Fibroblast of lung (primary cell): Measurements from ENCODE around the gene ARRDC2. TPM values are rescaled to one million over a fixed set of nuclear protein-coding genes. Genes with fewer than 3 reads are reported as not detected.

Source experiments
- DNase-seq, 2 donors: peaks; one replicate each; pipeline versions ENCODE4 v3.0.0 to v3.0.0-alpha.2; 2010; ENCODE audit warnings: low read depth in 2 of 2
- H2AFZ ChIP-seq: 2 replicates; pipeline ENCODE4 v1.5.1; 2012; ENCODE audit warnings: low read length, control low read depth, inconsistent platforms
- H3K27ac ChIP-seq: 2 replicates; pipeline ENCODE4 v1.5.1; 2011; ENCODE audit warnings: low read length, control low read depth; ENCODE audit not compliant: insufficient read depth
- H3K27me3 ChIP-seq: 2 replicates; pipeline ENCODE4 v1.5.1; 2011; ENCODE audit warnings: mild to moderate bottlenecking, low read length; ENCODE audit not compliant: control insufficient read depth, insufficient read depth
- H3K36me3 ChIP-seq: 2 replicates; pipeline ENCODE4 v1.5.1; 2011; ENCODE audit warnings: low read length; ENCODE audit not compliant: control insufficient read depth, insufficient read depth
- H3K4me1 ChIP-seq: 2 replicates; pipeline ENCODE4 v1.5.1; 2011; ENCODE audit warnings: low read length; ENCODE audit not compliant: control insufficient read depth, insufficient read depth; ENCODE audit errors: extremely low read depth
- H3K4me2 ChIP-seq: 2 replicates; pipeline ENCODE4 v1.5.1; 2011; ENCODE audit warnings: low read length, control low read depth; ENCODE audit not compliant: insufficient read depth; ENCODE audit errors: extremely low read depth
- H3K4me3 ChIP-seq, 4 experiments: fragments of 200-600 bp in 1 of 4; sonication (generic) in 1 of 4; replicated peaks in 1 of 4; 2 replicates each; pipeline ENCODE4 v1.5.1; 2011 to 2016; ENCODE audit warnings: low read length in 4 of 4, low read depth in 3 of 4, mild to moderate bottlenecking in 3 of 4, control low read depth in 2 of 4, inconsistent platforms in 1 of 4, mixed read lengths in 1 of 4; ENCODE audit not compliant: insufficient read depth in 1 of 4; ENCODE audit errors: control extremely low read depth in 1 of 4
- H3K79me2 ChIP-seq: 2 replicates; pipeline ENCODE4 v1.5.1; 2012; ENCODE audit warnings: mild to moderate bottlenecking, low read length, inconsistent platforms; ENCODE audit not compliant: control insufficient read depth, insufficient read depth
- H3K9ac ChIP-seq: 2 replicates; pipeline ENCODE4 v1.5.1; 2011; ENCODE audit warnings: mild to moderate bottlenecking, low read length, control low read depth; ENCODE audit not compliant: insufficient read depth
- H3K9me3 ChIP-seq: 2 replicates; pipeline ENCODE4 v1.5.1; 2012; ENCODE audit warnings: low read depth, low read length; ENCODE audit not compliant: control insufficient read depth, insufficient read depth
- H4K20me1 ChIP-seq: 2 replicates; pipeline ENCODE4 v1.5.1; 2011; ENCODE audit warnings: low read length; ENCODE audit not compliant: control insufficient read depth, insufficient read depth; ENCODE audit errors: extremely low read depth
- CTCF ChIP-seq, 2 donors: IDR thresholded peaks in 1 of 2; conservative IDR thresholded peaks in 1 of 2; 1 replicate in 1 of 2; 2 replicates in 1 of 2; pipeline ENCODE4 v1.5.1; 2011 to 2012; ENCODE audit warnings: low read length in 2 of 2, control low read depth in 1 of 2, inconsistent platforms in 1 of 2, low read depth in 1 of 2, mild to moderate bottlenecking in 1 of 2
- EZH2 ChIP-seq: IDR thresholded peaks from 2 replicates; pipeline ENCODE4 v1.5.1; 2012; ENCODE audit warnings: low read length, control low read depth, mild to moderate bottlenecking; ENCODE audit errors: missing control alignments
- polyA plus RNA-seq, 2 donors: library from polyadenylated mRNA; depleted of rRNA in 1 of 2; stranded (reverse) in 1 of 2; unstranded in 1 of 2; fragments of >200 nt; gene quantifications; 2 replicates each; pipeline ENCODE4 v1.2.1, GENCODE V29; 2011 to 2012; ENCODE audit warnings: missing spikeins in 1 of 2
- total RNA-seq: library from RNA; depleted of rRNA; stranded (reverse); fragments of >200 nt; gene quantifications from 2 replicates; pipeline ENCODE4 v1.2.1, GENCODE V29; 2014

Gene ARRDC2
- total and polyA plus RNA-seq, 2 donors (not counting 1 experiment from before 2014, with no cell fraction given) = 3.0 to 9.1 TPM

DNA sequence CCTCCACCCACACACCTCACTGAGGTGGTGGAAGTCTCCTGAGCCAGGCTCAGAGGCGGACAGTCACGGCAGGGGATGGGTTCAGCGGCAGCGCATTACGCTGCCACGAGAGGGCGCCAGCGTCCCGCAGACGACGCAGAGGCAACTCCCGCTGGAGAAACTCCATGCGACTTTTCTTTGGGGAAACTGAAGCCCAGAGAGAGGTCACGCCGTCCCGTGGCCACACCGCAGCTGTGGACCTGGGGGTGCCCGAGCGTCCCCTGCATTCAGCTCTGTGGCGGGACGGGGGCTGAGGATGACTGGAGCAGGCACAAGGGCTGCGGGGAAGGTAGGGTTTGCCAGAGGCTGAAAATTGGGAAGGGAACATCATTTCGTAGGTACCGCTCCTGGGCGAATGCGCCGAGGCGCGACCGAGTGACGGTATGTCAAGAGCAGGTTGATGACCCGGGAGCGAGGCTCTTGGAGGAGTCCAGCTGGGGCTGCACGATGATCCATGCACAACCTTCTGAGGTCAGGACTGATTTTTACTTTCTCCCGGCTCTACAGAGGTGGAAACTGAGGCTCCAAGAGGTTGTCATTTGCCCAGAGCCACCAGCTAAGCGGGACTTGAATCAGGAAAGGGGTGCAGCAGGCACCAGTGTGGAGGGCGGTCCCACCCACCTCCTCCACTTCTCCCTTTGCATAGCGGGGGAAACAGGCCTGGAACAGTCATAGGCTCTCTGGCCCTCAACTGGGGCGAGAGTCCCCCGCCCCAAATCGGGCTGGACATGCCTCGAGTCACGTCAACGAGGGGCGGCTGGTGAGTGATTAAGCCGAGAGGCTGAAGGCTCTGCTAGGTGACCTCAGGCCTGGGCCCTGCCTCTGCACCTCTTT lies 690 bp upstream of the ARRDC2 start:
- no peaks in the 10 kb centered on the region for H3K27me3 ChIP-seq
- peak overlapping the region; percentile 78 for H2AFZ ChIP-seq
- no peaks in the 10 kb centered on the region for H4K20me1 ChIP-seq
- no peaks in the 10 kb centered on the region for H3K9me3 ChIP-seq
- peaks cover 4% of the 10 kb centered on the region for H3K36me3 ChIP-seq
- DNase-seq = peak; percentile 47 to 70
- H3K4me3 ChIP-seq = peak overlapping the region; percentile 49 to 60 (median 58)
- TF ChIP-seq EZH2 = no peak
- TF ChIP-seq CTCF (conservative IDR thresholded peaks at IDR 0.05 in 1 of 2, IDR thresholded peaks at IDR 0.05 in 1 of 2; ENCODE audit: low read depth in 1 of 2, low read length in 2 of 2) = peak; percentile 91
- H3K4me1 ChIP-seq = peaks cover 5% of the 10 kb centered on the region
- H3K27ac ChIP-seq = peak overlapping the region; percentile 43
- H3K79me2 ChIP-seq = no peaks in the 10 kb centered on the region
- peak overlapping the region; percentile 44 for H3K9ac ChIP-seq
- H3K4me2 ChIP-seq = peak overlapping the region; percentile 99

- no peaks in the 10 kb centered on the region for H3K79me2 ChIP-seq
- TF ChIP-seq CTCF (conservative IDR thresholded peaks at IDR 0.05 in 1 of 2, IDR thresholded peaks at IDR 0.05 in 1 of 2; ENCODE audit: low read depth in 1 of 2, low read length in 2 of 2) (no peak), EZH2 (no peak)
- H3K4me1 ChIP-seq = peaks cover 5% of the 10 kb centered on the region
- no peak overlapping the region for H3K9ac ChIP-seq
- H3K27me3 ChIP-seq = no peaks in the 10 kb centered on the region
- no peak overlapping the region for H3K27ac ChIP-seq
- no peak overlapping the region for H3K4me2 ChIP-seq
- H3K9me3 ChIP-seq = no peaks in the 10 kb centered on the region
- peaks cover 9% of the 10 kb centered on the region for H3K36me3 ChIP-seq
- DNase-seq = no peak
- peak overlapping the region in 1 of 4 experiments; percentile 60 for H3K4me3 ChIP-seq
- no peaks in the 10 kb centered on the region for H4K20me1 ChIP-seq
- H2AFZ ChIP-seq = no peak overlapping the region
These were observed 844 bp downstream of the ARRDC2 start for GRCh38 chr19:18008814-18009213.

DNA sequence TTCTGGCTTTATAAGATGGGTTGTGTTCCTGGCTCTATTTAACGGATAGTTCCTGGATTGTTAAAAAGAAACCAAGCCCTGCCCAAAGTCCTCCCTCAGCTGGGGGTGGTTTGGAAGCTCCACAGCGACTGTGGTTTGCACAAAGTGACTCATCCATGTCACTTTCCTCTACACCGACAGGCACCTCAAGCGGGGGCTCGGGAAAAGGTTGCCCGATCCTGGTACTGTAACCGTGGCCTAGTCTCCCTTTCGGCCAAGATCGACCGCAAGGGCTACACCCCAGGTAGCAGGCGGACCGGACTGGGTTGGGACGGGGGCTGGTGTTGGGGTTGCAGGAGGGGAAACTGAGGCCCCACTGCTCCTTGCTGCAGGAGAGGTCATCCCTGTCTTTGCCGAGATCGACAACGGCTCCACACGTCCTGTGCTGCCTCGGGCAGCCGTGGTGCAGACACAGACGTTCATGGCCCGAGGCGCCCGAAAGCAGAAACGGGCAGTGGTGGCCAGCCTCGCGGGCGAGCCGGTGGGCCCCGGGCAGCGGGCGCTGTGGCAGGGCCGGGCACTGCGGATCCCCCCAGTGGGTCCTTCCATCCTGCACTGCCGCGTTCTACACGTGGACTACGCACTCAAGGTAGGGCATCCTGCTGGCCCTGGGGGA lies 1.6 kb downstream of the ARRDC2 start:
- H3K27me3 ChIP-seq = no peaks in the 10 kb centered on the region
- H3K9ac ChIP-seq = no peak overlapping the region
- no peak overlapping the region for H3K27ac ChIP-seq
- H2AFZ ChIP-seq = no peak overlapping the region
- no peak overlapping the region for H3K4me2 ChIP-seq
- TF ChIP-seq CTCF (conservative IDR thresholded peaks at IDR 0.05 in 1 of 2, IDR thresholded peaks at IDR 0.05 in 1 of 2; ENCODE audit: low read depth in 1 of 2, low read length in 2 of 2) (no peak), EZH2 (no peak)
- peaks cover 5% of the 10 kb centered on the region for H3K4me1 ChIP-seq
- H3K79me2 ChIP-seq = no peaks in the 10 kb centered on the region
- H3K36me3 ChIP-seq = peaks cover 9% of the 10 kb centered on the region
- H3K9me3 ChIP-seq = no peaks in the 10 kb centered on the region
- no peak overlapping the region for H3K4me3 ChIP-seq
- DNase-seq = peak in 1 of 2 donors; percentile 39
- H4K20me1 ChIP-seq = no peaks in the 10 kb centered on the region
